NCI-H1092 (cell line): ENCODE measurements around the gene CDCA8.
"Not testable (repeated sequence)": the region's sequence is repeated elsewhere in the genome, so short reads cannot be mapped to it uniquely, and the experiment has no call there.

ENCODE experiments used
- DNase-seq: peaks from one replicate; lab custom pipeline; 2025; lab: John Stamatoyannopoulos, UW

Gene CDCA8

DNA sequence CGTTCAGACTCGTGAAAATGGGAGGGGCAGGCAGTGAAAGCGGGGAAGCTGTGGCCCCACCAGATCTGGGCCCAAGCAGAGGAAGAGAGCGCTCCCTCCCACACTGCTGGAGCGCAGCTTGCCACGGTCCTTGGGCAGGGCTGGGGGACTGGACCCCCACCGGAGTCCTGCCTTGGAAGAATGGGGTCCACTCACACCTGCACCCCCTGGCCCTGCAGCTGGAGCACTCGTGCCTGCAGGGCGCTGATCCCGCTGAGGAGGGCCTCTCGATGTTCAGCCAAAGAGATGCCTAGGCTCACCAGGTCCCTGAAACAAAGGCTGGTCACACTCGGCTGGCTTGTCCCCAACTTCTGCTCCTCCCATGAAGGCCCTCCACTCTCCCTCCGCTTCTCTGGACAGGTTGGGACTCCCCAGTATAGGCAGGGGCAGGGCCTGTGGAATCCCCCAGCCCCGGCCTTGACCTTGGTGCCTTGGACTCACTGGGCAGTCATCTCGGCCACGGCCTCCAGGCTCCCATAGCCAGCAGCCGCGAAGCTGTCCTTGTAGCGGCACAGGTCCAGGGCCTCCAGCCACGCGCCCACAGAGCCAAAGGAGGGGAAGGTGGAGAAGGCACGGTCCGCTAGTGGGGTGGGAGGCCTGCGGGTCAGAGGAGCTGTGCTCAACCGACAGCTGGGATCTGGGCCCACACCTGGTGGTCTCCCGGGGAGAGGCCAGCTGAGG lies 26.0 kb downstream of the CDCA8 start:
- DNase-seq: no peak

DNA sequence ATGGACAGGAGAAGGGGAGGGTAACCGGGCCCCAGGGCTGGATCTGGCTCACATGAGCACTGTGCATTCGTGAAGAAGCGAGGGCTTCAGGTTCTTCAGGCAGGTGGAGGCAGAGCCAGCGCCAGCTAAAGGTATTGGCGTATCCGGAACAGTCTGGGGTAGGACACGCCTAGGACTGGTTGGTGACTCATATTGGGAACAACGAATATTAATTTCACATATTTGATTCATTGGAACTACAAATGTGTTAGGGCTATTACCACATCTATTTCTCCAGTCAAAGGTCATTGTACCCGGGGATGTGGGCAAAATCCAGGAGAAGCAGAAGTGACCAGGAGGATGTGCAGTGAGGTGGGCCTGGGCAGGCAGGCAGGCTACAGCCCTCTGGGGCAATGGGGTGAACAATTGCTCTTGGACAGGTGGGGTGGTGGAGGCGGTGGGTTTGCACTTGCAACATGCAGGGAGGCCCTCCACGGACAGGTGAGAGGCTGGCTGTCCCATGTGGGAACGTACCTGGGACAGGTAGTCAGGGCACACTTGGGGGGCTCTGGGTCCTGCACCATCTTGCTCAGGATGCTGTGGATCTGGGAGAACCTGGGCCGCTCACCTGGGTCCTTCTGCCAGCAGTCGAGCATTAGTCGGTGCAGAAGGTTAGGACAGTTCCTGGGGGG lies 26.7 kb downstream of the CDCA8 start:
- DNase-seq: no peak

DNA sequence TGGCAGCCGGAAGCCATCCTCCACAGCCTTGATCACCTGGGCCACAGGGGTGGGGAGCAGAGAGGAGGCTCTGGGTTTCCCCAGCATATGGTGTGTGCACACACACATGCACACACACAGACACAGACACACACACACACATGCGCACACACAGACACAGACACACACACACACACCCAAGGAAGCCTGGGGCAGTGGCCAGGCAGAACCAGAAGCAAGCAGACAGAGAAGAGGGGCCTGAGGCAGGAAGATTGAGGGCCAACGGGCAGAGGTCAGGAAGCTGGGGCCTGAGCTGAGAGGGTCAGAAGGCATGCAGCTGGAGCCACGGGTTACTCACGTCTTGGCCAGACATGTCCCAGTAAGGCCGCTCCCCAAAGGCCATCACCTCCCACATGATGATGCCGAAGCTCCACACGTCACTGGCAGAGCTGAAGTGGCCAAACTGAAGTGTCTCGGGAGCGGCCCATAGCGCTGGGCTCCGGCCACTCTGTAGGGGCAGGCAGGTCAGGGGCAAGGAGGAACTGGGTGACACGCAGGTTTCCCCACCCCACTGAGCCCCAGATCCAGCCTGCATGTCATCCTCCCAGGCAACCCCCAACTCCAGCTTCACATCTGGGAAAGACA lies 27.4 kb downstream of the CDCA8 start:
- no peak for DNase-seq

GRCh38 chr1:37720231-37721130 lies 28.2 kb downstream of the CDCA8 start:
- DNase-seq: no peak

- no peak for DNase-seq
Observed at GRCh38 chr1:37721565-37721964, 29.2 kb downstream of the CDCA8 start.

GRCh38 chr1:37722181-37723071 lies 30.1 kb downstream of the CDCA8 start:
- no peak for DNase-seq

- no peak for DNase-seq
Observed at GRCh38 chr1:37723072-37723389, 30.7 kb downstream of the CDCA8 start.

GRCh38 chr1:37723390-37724078 lies 31.2 kb downstream of the CDCA8 start:
- no peak for DNase-seq

DNA sequence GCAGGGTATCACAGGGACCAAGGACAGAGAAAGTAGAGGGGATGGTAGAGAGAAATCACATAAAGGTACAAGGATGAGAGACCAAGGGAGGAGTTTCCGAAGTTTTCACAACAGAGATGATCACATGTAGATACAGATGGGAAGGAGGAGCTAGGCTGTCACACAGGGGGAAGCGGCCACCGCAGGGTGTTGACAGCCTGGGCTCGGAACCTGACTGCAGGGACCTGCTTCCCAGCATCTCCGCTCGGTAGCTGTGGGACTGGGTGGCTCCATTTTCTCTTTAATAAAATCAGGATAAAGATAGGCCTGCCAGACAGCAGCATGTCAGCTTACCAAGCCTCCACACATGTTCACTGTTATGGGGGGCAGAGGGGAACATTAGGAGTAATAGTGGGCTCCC lies 32.3 kb downstream of the CDCA8 start:
- DNase-seq: no peak

DNA sequence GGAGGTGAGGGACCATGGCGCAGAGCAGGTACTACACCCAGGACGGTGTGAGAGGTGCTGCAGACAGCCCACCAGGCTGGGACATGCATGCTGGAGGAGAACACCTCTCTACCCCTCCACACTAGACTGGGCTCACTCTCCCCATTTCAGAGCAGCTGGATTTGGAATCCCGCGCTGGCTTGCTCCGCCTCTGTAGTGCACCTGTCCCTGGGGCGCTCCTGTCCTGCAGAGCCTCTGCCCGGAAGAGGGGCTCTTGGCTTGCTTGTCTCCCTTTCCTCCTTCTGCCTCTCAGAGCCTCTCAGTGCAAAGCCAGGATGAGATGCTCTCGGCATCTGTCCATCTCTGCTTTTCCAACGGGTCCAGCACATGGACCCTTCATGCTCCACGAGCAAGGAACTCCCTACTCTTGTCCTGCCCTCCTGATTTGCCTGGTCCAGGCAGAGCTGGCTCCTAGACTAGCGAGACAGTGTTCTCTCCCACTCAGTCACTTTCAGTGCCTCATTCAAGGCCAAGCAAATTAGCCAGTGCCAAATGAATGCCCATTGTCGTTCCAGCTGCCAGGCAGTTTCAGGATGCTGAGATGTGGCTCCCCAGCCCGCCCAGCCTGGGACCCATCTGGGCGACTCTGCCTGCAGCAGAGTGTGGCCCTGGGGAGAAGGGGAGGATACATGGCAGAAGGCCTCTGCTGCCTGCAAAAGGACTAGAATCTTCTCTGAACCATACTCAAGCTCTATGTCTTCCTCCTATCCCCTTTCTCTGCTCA lies 33.7 kb downstream of the CDCA8 start:
- DNase-seq: no peak

- no peak for DNase-seq
Observed at GRCh38 chr1:37726751-37727585, 34.7 kb downstream of the CDCA8 start.

DNA sequence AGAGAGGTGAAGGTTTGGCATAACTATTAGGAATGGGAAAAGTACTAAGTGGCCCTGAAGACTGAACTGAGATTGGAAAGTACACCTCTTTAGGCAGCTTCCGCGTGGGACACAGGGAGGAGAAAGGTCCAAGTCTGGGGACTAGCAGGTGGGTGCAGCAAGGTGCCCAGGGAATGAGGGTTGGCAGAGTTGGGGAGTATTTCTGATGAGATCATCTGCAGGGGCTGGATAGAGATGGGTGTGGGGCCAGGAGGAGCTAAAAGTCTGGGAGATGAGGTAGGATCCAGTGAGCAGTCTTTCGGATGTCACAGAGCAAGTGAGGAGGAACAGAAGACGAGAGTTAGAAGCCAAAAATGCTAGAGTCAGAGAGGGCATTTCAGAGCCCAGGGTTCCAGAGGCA lies 36.1 kb downstream of the CDCA8 start:
- DNase-seq: no peak

GRCh38 chr1:37730376-37730775 lies 38.1 kb downstream of the CDCA8 start:
- no peak for DNase-seq

GRCh38 chr1:37731312-37732019 lies 39.1 kb downstream of the CDCA8 start:
- DNase-seq: no peak

GRCh38 chr1:37732111-37732780 lies 39.9 kb downstream of the CDCA8 start:
- DNase-seq: no peak

DNA sequence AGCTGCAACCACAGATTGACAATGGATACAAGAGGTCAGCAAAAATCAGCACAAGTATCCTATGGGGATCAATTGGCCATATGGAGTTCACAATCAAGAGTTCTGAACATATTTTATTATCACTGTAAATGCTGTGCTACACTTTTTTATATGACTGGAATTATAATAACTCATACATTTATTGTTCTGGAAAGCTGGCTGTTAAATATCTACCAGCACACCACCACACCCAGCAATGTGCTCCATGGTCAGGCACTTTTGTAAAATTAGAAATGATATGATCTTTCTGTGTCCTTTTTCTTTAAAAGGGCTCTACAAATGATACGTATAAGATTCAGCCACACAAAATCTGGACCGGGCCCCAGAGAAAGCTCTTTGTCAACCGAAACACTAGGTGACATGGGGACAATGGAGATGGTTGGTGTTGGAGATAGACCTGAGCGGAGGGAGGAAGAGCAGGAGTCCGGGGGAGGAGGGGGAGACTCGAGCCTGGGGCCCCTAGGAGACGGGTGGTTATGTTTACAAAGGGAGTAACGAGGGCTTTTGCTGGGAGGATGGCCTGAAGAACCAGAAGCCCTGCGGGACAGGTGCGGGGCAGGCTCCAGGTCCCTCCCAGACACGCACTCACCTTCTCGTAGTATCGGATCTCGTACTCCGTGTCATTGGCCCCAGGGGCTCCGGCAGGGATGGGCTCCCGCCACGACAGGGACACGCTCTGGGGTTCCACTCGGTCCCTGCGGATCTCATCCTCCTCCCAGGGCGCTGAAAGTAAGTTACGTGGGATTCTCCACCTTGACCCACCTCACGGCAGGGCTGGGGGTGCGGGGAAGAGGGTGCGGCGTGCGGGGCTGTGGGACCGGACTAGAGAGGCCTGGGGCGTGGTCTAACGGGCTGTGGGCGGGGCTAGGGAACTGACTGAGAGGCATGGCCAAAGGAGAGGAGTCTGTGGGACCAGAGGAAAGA lies 42.6 kb downstream of the CDCA8 start:
- DNase-seq: no peak

GRCh38 chr1:37737975-37738374 lies 45.7 kb downstream of the CDCA8 start:
- DNase-seq: not testable (repeated sequence)
